ENCODE measurements around the gene B3GLCT. TPM values are rescaled to one million over a fixed set of nuclear protein-coding genes. Genes with fewer than 3 reads are reported as not detected.

Gene B3GLCT
- total RNA-seq, 1 experiment from 2014 or later = 3.9 TPM

DNA sequence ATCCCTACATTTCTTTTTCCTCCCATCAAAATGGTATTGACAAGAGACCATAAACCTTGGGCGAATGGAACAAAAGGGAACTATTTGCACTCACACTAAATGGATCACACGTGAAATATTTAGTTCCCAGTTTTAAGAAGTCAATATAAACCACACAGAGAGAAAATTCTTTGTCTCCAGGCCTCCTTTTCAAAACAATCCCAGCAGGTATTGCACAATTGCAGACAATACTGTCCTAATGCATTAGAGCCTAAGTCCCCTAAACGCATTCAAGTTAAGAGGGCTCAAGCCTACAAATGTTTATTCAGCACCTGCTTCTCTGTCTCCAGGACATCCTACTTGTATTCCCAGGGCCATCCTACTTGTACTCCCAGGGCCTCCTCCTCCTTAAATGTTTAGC is 1.3 kb upstream of the B3GLCT start:
- H3K9ac ChIP-seq (ENCODE audit: low read length) = no peak overlapping the region
- intact Hi-C loops (cut with micrococcal nuclease) = no loop called here
- H3K36me3 ChIP-seq (ENCODE audit: control insufficient read depth in 1 of 2, insufficient read depth in 2 of 2, low read length in 2 of 2) = no peaks in the 10 kb centered on the region
- ATAC-seq (no peak), DNase-seq (ENCODE audit: low read depth, low spot score) (no peak)
- no peak overlapping the region for H3K4me3 ChIP-seq (replicated peaks in 1 of 2; ENCODE audit: low read depth in 1 of 2, low read length in 2 of 2)
- ChIA-PET POLR2A (no interaction called here), CTCF (no interaction called here), RAD21 (ENCODE audit: low non-redundant PET in 1 of 2, low total read pairs in 2 of 2, uncharacterized antibody in 2 of 2, unreplicated experiment in 2 of 2) (no interaction called here)
- no peaks in the 10 kb centered on the region for H3K27me3 ChIP-seq (ENCODE audit: insufficient read depth, low read length)
- H3K4me2 ChIP-seq (ENCODE audit: low read length) = no peak overlapping the region
- no peaks in the 10 kb centered on the region for H3K79me2 ChIP-seq (ENCODE audit: insufficient read depth, low read length)
- no peaks in the 10 kb centered on the region for H3K9me2 ChIP-seq (ENCODE audit: insufficient read depth)
- H3K9me3 ChIP-seq (ENCODE audit: control insufficient read depth in 1 of 2, insufficient read depth in 1 of 2, low read depth in 1 of 2, low read length in 2 of 2) = no peaks in the 10 kb centered on the region
- peaks cover 10 to 18% of the 10 kb centered on the region in 2 experiments for H3K4me1 ChIP-seq (ENCODE audit: control insufficient read depth in 1 of 2, insufficient read depth in 2 of 2, low read length in 2 of 2)
- no TSS peak for BruUV-seq (replicated peaks)
- no peak for TF ChIP-seq SRF (IDR thresholded peaks at IDR 0.05; ENCODE audit: low read depth)
- no peak overlapping the region for H3K27ac ChIP-seq (ENCODE audit: low read depth, low read length)
- H4K20me1 ChIP-seq (ENCODE audit: insufficient read depth) = no peaks in the 10 kb centered on the region
- no peak overlapping the region for H2AFZ ChIP-seq (ENCODE audit: low read depth, low read length, poor library complexity, severe bottlenecking)

DNA sequence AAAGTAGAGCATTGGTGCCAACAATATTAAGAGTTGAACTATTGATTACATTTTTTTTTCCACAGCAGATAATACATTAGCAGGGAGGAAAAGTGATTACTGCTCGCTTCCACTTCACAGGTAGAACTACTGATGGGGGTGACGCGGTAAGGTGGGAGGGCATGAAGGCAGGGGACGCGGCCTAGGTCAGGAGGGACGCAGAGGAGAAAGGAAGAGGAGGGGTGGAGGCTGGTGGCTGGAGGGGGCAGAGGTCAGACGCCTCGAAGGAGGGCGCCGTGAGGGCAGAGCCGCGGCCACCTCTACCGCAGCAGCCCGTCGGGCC is 287 bp upstream of the B3GLCT start:
- ChIA-PET CTCF (interaction anchor here (1.1 to 1.5 kb wide), 4 partner anchors 10 to 148 kb away, joined by 3 read pairs; no protein-coding TSS in a partner anchor), RAD21 (ENCODE audit: low non-redundant PET in 1 of 2, low total read pairs in 2 of 2, uncharacterized antibody in 2 of 2, unreplicated experiment in 2 of 2) (no interaction called here), POLR2A (no interaction called here)
- Histone ChIP-seq H3K36me3 (ENCODE audit: control insufficient read depth in 1 of 2, insufficient read depth in 2 of 2, low read length in 2 of 2) (no peaks in the 10 kb centered on the region), H3K9me3 (ENCODE audit: control insufficient read depth in 1 of 2, insufficient read depth in 1 of 2, low read depth in 1 of 2, low read length in 2 of 2) (no peaks in the 10 kb centered on the region), H3K27ac (ENCODE audit: low read depth, low read length) (peak overlapping the region; percentile 100), H3K4me3 (replicated peaks in 1 of 2; ENCODE audit: low read depth in 1 of 2, low read length in 2 of 2) (peak overlapping the region; percentile 43 to 66), H3K4me2 (ENCODE audit: low read length) (peak overlapping the region; percentile 79), H3K9ac (ENCODE audit: low read length) (peak overlapping the region; percentile 54; the same call in 1 of the 2 replicates), H2AFZ (ENCODE audit: low read depth, low read length, poor library complexity, severe bottlenecking) (no peak overlapping the region), H3K79me2 (ENCODE audit: insufficient read depth, low read length) (no peaks in the 10 kb centered on the region), H3K27me3 (ENCODE audit: insufficient read depth, low read length) (no peaks in the 10 kb centered on the region), H3K9me2 (ENCODE audit: insufficient read depth) (no peaks in the 10 kb centered on the region), H4K20me1 (ENCODE audit: insufficient read depth) (no peaks in the 10 kb centered on the region), H3K4me1 (ENCODE audit: control insufficient read depth in 1 of 2, insufficient read depth in 2 of 2, low read length in 2 of 2) (peaks cover 13 to 25% of the 10 kb centered on the region in 2 experiments)
- BruUV-seq (replicated peaks) = no TSS peak
- DNase-seq (ENCODE audit: low read depth, low spot score) (no peak), ATAC-seq (no peak)
- intact Hi-C loops (cut with micrococcal nuclease) = no loop called here
- no peak for TF ChIP-seq SRF (IDR thresholded peaks at IDR 0.05; ENCODE audit: low read depth)
- no peak for TF ChIP-seq SIN3A (IDR thresholded peaks at IDR 0.05; ENCODE audit: low read depth)
- TF ChIP-seq ZFX (IDR thresholded peaks at IDR 0.05) = no peak
- TF ChIP-seq ZNF274 (IDR thresholded peaks at IDR 0.05; ENCODE audit: low read depth, low read length) = no peak
- TF ChIP-seq CBX3 (IDR thresholded peaks at IDR 0.05; ENCODE audit: low read depth) = no peak
- no peak for TF ChIP-seq MAX (IDR thresholded peaks at IDR 0.05)
- no peak for TF ChIP-seq TCF7L2 (IDR thresholded peaks at IDR 0.05; ENCODE audit: borderline replicate concordance, extremely low read depth, insufficient read depth, insufficient read length)
- no peak for TF ChIP-seq RAD21 (IDR thresholded peaks at IDR 0.05; ENCODE audit: low read depth)
- TF ChIP-seq FOSL1 (IDR thresholded peaks at IDR 0.05; ENCODE audit: low read depth) = no peak
- TF ChIP-seq YY1 (IDR thresholded peaks at IDR 0.05; ENCODE audit: extremely low read depth, insufficient replicate concordance, low read depth, low read length) = no peak
- no peak for TF ChIP-seq REST (IDR thresholded peaks at IDR 0.05; ENCODE audit: low read depth)
- no peak for TF ChIP-seq ELF1 (IDR thresholded peaks at IDR 0.05; ENCODE audit: borderline replicate concordance, low read depth)
- TF ChIP-seq, protein P1, sequence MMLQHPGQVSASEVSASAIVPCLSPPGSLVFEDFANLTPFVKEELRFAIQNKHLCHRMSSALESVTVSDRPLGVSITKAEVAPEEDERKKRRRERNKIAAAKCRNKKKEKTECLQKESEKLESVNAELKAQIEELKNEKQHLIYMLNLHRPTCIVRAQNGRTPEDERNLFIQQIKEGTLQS (IDR thresholded peaks at IDR 0.05) = no peak
- TF ChIP-seq SP1 (IDR thresholded peaks at IDR 0.05; ENCODE audit: low read depth) = no peak
- no peak for TF ChIP-seq POLR2A (IDR thresholded peaks at IDR 0.05; ENCODE audit: borderline replicate concordance, extremely low read depth, insufficient read depth, insufficient read length)
- TF ChIP-seq EGR1 (IDR thresholded peaks at IDR 0.05; ENCODE audit: low read depth) = no peak

Data from HCT116 (cell line).